ENCODE measurements around the gene SUPT3H.

The SUPT3H gene

GRCh38 chr6:45377554-45378333, at the start of gene SUPT3H:
SUPT3H (minus strand) TSS chr6:45377934.
- DNase-seq = peak; percentile 94

- DNase-seq = no peak
These were observed 48.5 kb upstream of the SUPT3H start for GRCh38 chr6:45426251-45426650.

GRCh38 chr6:45424451-45424861, 46.7 kb upstream of the SUPT3H start:
- DNase-seq = no peak

- no peak for DNase-seq
These were observed 46.2 kb upstream of the SUPT3H start for GRCh38 chr6:45423824-45424450.

- peak; percentile 56 for DNase-seq
These were observed 45.5 kb upstream of the SUPT3H start for GRCh38 chr6:45423111-45423823.

GRCh38 chr6:45422503-45423110, 44.9 kb upstream of the SUPT3H start:
- peak; percentile 68 for DNase-seq

- peak; percentile 86 for DNase-seq
These were observed 44.2 kb upstream of the SUPT3H start for GRCh38 chr6:45421709-45422502.

- DNase-seq = no peak
These were observed 43.4 kb upstream of the SUPT3H start for GRCh38 chr6:45420909-45421708.

GRCh38 chr6:45420083-45420908, 42.6 kb upstream of the SUPT3H start:
- DNase-seq = peak; percentile 57

GRCh38 chr6:45419571-45420082, 41.9 kb upstream of the SUPT3H start:
- peak; percentile 41 for DNase-seq

GRCh38 chr6:45417436-45417835, 39.7 kb upstream of the SUPT3H start:
- DNase-seq = no peak

GRCh38 chr6:45416700-45417099, 39.0 kb upstream of the SUPT3H start:
- peak; percentile 68 for DNase-seq

- DNase-seq = no peak
These were observed 38.2 kb upstream of the SUPT3H start for GRCh38 chr6:45415788-45416518.

GRCh38 chr6:45415315-45415714, 37.6 kb upstream of the SUPT3H start:
- DNase-seq = no peak

GRCh38 chr6:45411959-45412358, 34.2 kb upstream of the SUPT3H start:
- peak; percentile 22 for DNase-seq

- no peak for DNase-seq
These were observed 22.3 kb upstream of the SUPT3H start for GRCh38 chr6:45400021-45400420.

GRCh38 chr6:45398075-45398813, 20.5 kb upstream of the SUPT3H start:
- no peak for DNase-seq

GRCh38 chr6:45394586-45395095, 16.9 kb upstream of the SUPT3H start:
- DNase-seq = no peak

GRCh38 chr6:45388328-45388727, 10.6 kb upstream of the SUPT3H start:
- DNase-seq = peak; percentile 36
